OCI-LY7 (cell line): ENCODE data around the gene MILR1.

Source experiments
- CTCF ChIP-seq: fragments of 200-600 bp; sonication (generic); conservative IDR thresholded peaks from 2 replicates; pipeline ENCODE4 v1.5.1; 2014; ENCODE audit warnings: mild to moderate bottlenecking, antibody characterized with exemption, low read length, moderate library complexity, mixed read lengths
- EZH2phosphoT487 ChIP-seq: fragments of 200-600 bp; sonication (generic); IDR thresholded peaks from 2 replicates; pipeline ENCODE4 v1.6.1; 2018; ENCODE audit warnings: low read depth, borderline replicate concordance, mild to moderate bottlenecking, mixed run types, antibody characterized with exemption, low read length, moderate library complexity, mixed read lengths

DNA sequence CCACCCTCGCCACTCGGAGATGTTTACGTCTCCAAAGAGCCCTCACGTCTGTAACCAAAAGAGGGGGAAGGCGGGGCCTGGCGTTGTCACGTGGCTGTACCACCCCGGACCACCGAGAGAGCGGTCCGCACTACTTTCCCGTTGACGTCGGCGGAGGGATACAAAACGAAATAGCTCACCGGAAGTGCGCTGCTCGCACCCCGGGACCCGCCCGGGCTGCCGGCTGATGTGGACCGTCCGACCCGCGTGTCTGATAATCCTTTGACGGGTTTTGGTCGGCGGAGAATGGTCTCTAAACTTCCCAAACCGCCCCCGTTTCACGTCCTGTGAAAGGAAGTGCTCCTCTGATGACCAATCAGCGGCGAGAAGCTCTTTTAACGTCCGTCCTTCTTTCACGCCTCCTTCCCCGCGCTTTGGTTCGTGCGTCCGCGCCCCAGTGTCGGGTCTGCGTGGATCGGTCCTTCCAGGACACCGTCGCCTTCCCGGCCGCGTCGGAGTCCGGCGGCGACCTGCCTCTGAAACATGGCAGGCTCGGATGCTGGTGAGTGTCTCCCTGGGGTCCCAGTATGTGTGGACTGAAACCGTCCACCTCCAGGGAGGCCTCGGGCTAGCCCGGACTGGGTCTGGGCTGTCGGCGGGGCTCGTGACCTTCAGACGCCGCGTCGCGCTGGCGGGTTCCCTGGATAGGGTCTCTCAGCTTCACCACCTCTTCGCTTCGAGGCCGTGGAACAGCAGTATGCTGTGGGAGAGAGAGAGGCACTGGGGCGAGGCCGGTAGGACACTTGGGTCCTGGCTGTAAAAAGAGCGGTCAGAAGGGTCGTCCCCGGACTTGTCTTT lies 57.9 kb downstream of the MILR1 start, which contains the start of gene CEP95:
- TF ChIP-seq CTCF: no peak
- no peak for TF ChIP-seq EZH2phosphoT487
